Fibroblast of mammary gland (primary cell): ENCODE measurements around the gene AKAP14.

Source experiments
- DNase-seq: peaks from one replicate; pipeline ENCODE4 v3.0.0-alpha.2; 2010; ENCODE audit warnings: low read depth
- H3K4me3 ChIP-seq: 2 replicates; pipeline ENCODE4 v1.5.1; 2011; ENCODE audit warnings: low read depth, mild to moderate bottlenecking, low read length, moderate library complexity; ENCODE audit not compliant: control insufficient read depth
- CTCF ChIP-seq: conservative IDR thresholded peaks from 2 replicates; pipeline ENCODE4 v1.5.1; 2011; ENCODE audit warnings: low read depth, low read length, inconsistent platforms; ENCODE audit not compliant: control insufficient read depth, insufficient read depth

Gene AKAP14

GRCh38 chrX:119941336-119941735 is 45.6 kb downstream of the AKAP14 start:
- no peak overlapping the region for H3K4me3 ChIP-seq
- no peak for DNase-seq

GRCh38 chrX:119942173-119942819 is 46.6 kb downstream of the AKAP14 start:
- peak overlapping the region; percentile 62 for H3K4me3 ChIP-seq
- no peak for DNase-seq
- TF ChIP-seq CTCF: no peak

More at GRCh38 chrX:119941336-119941735, 45.6 kb downstream of the AKAP14 start:
- no peak for TF ChIP-seq CTCF

- DNase-seq: no peak
Measured at GRCh38 chrX:119942831-119943184, 47.1 kb downstream of the AKAP14 start.

GRCh38 chrX:119943185-119943988 is 47.7 kb downstream of the AKAP14 start, which contains the start of gene NKAP:
Gene NKAP, minus strand, starts transcription at chrX:119943751. Its CDS starts 146 bp downstream, at chrX:119943605.
- peak; percentile 95 for DNase-seq
- no peak for TF ChIP-seq CTCF
- peak within 1 kb of the TSS; percentile 62 for H3K4me3 ChIP-seq

More at GRCh38 chrX:119942831-119943184, 47.1 kb downstream of the AKAP14 start:
- TF ChIP-seq CTCF: no peak
- H3K4me3 ChIP-seq: peak overlapping the region; percentile 62

GRCh38 chrX:119945481-119945880 is 49.8 kb downstream of the AKAP14 start:
- TF ChIP-seq CTCF: no peak
- H3K4me3 ChIP-seq: no peak overlapping the region
- no peak for DNase-seq

- DNase-seq: no peak
- peak; percentile 7 for TF ChIP-seq CTCF
- no peak overlapping the region for H3K4me3 ChIP-seq
Measured at GRCh38 chrX:119948381-119948780, 52.7 kb downstream of the AKAP14 start.
